T-helper 1 cell treated with Interleukin-12 subunit alpha and Interleukin-12 subunit beta and Interleukin-4 antibody, amounts not matched to agents 30 ng/mL and 1 ng/mL, for 36 hours (primary cell): ENCODE results near the gene PEPD. TPM values are rescaled to one million over a fixed set of nuclear protein-coding genes. Genes with fewer than 3 reads are reported as not detected.

Experiments used
- intact Hi-C: fragments of 100-400 bp; cut with micrococcal nuclease; formaldehyde crosslinking; loops from one replicate; pipeline ENCODE4 v1.15.1; 2024
- total RNA-seq: library from RNA; stranded (reverse); gene quantifications from 2 replicates; pipeline ENCODE4 v1.2.3, GENCODE V29; 2022

Gene PEPD
- total RNA-seq, 1 donor from 2014 or later, result 18.4 TPM

DNA sequence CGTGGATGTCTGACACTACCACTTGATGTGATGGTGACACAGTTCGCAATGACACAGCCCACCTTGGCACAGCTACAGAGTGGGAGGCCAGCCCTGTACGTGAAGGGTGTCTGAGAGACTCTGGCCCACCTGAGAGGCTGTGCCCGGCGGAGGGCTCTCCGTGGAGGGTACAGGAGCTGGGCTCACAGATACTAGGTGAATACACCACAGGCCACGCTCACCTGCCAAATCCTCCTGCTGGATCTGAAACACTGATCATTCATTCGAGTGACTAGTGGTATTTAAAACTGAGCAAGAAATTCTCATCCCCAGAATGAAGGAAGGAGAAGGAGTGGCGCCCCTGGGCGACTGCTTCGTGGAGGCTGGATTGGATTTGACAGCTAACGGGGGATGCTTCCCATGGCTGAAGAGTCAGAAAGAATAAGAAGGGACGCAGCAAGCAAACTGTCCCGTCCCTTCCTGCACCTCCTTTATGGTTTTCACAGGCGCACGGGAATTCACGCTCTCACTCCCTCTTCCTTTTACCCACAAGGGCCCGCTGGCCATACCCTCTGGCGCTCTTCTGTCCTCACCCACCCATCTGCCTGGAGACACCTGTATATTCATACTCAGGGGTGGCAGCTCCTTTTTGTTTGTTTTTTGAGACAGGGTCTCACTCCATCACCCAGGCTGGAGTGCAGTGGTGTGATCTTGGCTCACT, 123.1 kb downstream of the PEPD start:
- intact Hi-C loops, result no loop called here

GRCh38 chr19:33397536-33398360, 123.8 kb downstream of the PEPD start:
- intact Hi-C loops, result no loop called here

- intact Hi-C loops, result no loop called here
These were observed 124.7 kb downstream of the PEPD start for GRCh38 chr19:33396701-33397535.

GRCh38 chr19:33395561-33396550, 125.7 kb downstream of the PEPD start:
- intact Hi-C loops, result no loop called here

GRCh38 chr19:33394723-33395560, 126.6 kb downstream of the PEPD start:
- intact Hi-C loops, result no loop called here

DNA sequence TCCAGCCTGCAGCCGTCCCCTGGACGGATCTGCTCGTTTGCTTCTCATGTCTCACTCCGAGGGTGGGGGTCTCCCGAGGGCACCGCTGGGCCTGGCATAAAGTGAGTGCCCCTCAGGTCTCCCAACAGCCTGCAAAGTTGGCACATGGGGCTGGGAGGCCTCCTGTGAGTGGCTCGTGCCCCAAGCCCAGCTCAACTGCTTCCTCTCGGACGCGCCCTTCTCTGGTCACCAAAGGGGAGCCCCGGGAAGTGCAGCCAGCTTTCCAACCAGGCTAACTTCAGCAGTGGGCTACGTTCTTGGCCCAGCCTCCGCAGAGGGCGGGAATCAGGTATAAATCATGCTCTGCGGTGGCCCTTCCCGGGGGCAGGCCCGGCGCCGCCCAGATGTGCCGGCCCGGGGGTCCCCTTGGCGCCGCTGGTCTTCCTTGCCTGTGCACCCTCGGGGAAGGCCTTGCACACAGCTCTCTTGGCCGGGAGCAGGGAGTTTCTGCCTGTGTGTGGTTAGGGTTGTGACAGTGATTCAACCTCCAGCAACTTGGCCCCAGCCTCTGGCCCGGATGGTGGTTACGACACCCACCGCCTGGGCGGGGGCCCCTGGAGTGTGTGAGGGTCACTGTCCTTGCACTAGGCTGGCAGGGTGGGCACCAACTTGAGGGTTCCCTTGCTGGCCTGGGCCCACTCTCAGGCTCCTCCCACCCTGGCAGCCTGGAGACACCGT, 127.4 kb downstream of the PEPD start:
- intact Hi-C loops, result no loop called here

GRCh38 chr19:33393286-33394005, 128.1 kb downstream of the PEPD start:
- intact Hi-C loops, result no loop called here

DNA sequence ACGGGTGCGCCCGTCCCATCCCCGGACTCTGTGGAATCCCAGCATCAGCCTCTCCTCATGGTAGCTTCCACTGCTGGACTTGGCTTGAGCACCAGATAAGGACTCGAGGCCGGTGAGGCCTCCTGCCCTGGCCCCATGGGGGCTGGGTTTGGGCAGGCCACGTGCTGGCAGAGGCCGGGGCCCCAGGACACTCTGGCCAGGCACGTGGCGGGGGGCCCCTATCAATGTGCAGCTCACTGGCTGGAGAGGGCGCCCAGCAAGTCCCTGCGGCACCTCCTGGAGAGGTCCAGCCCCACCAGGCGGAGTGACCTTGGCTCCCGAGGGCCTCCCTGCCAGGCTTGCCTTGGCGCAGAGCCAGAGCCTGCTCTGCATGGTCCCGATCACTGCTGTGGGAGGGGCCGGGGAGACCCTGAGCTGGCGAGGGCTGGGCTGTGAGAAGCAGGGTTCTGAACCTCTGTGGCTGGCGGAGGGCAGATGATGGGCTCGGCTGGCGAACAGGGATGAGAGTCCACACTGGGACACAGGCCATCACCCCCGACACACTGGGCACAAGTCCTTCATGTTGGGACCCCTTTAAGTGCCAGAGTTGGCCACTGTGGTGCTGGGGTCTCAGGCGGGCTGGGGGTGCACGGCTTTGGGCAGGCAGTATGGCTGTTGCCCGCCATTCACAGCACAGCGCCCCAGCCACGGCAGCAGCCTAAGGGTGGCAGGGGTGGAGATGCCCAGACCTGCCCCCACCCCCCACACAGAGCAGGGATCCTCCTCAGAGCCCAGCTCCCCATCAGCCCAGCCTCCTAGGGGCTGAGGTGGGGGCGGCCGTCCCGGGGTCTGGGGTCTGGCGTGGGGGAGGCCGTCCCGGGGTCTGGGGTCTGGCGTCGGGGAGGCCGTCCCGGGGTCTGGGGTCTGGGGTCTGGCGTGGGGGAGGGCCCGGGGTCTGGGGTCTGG, 129.0 kb downstream of the PEPD start:
- intact Hi-C loops, result no loop called here

DNA sequence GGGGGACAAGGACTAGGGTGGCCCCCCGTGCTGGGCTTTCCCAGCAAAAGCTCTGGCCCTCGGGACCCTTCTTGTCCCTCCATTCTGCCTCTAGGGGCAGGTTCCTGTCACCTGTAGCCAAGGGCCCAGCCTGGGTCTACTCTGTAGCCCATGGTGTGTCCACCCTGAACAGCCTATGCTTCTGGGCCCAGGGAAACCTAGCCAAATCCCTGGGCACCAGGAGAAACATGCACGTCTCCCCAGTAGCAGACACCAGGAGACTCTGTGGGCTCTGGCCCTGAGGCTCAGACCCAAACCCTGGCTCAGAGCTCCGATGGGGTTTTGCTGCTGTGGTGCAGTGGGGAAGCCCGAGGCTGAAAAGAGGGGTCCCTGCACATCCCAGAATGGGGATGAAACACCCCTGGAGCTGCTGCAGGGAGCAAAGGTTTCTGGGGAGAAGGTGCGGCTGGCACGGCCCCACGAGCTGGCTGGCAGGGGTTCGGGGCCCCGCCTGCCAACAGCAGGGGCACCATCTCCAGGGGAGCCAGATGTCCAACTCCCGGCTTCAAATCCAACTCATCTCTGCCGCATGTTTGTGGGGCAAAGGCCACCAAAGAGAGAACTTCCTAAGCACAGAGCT, 129.9 kb downstream of the PEPD start:
- intact Hi-C loops, result no loop called here

- intact Hi-C loops, result no loop called here
These were observed 130.5 kb downstream of the PEPD start for GRCh38 chr19:33390908-33391630.

- intact Hi-C loops, result no loop called here
These were observed 131.3 kb downstream of the PEPD start for GRCh38 chr19:33390101-33390907.

DNA sequence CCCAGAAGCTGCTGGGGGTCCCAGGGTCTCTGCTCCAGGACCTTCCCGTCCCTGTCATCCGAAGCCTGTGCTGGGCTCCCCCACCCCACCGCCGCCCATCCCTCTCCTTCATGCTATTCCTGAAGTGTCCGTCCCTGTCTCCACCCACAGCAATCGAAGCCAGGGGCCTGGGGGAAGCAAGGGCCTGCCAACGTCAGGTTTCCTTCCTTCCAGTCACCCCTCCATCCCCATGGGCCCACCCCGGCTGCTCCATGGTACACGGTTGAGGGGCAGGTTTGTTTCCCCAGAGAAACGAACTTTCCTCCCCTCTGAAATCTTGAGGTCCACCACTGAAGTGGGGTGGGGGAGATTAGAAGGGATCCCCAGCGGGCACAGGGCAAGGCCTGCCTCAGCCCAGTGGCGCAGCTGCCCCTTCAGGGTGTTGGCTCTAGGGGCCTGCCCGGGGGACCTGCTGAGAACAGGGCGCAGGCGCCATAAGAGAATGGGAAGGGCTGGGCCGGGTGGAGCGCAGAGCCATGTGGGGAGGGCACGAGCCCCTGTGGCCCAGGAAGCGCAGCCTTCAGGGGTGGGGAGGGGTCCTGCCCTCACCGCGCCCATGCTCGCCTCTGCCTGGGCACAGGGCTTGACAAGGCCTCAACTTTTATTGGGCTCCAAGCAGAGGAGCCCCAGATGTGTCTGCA, 132.0 kb downstream of the PEPD start:
- intact Hi-C loops, result no loop called here

DNA sequence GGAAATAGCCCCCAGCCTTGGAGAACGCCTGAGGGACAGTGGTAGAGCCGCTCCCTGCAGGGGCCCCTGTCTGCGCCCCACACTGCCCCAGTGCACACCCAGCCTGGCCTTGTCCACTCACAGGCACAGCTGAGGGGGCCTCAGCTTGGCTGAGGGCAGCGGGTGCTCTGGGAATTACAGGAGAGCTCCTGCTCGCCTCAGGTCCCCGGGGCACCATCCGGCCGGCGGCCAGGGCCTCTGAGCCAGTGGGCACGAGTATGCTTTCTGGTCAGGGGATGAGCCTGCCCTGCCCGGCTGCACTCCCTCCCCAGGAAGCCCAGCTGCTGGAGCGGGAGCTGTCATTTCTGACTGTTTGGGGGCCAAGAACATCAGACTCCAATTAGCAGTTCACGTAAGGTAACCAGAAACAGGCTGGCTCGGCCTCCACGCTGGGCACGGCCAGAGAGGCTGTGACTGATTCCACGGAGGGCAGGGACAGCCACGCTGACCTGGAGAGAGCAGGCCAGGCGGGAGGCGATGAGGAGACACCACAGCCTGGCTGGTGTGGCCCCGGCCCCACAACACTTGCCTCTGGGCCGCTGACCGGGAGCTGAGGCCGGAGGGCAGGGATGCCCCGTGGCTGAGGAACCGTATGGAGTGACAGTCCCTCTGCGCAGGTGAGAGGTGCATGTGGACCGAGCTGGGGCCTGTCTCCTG, 132.7 kb downstream of the PEPD start:
- intact Hi-C loops, result no loop called here

- intact Hi-C loops, result no loop called here
These were observed 133.3 kb downstream of the PEPD start for GRCh38 chr19:33388231-33388724.
